Body of pancreas (tissue), 4 donors: ENCODE results near the gene IGF1R.

Experiments used
- POLR2A ChIP-seq, 3 donors: fragments of 450-650 bp; IDR thresholded peaks; one replicate each; pipeline ENCODE4 v1.6.1; 2016; ENCODE audit warnings: antibody characterized with exemption in 3 of 3, mild to moderate bottlenecking in 2 of 3
- TF ChIP-seq, protein P1 (sequence below), 7 experiments: fragments of 450-650 bp in 4 of 7; fragments of 200-600 bp in 3 of 7; sonication (generic) in 3 of 7; IDR thresholded peaks; one replicate each; pipeline ENCODE4 v1.5.1; 2016 to 2019; ENCODE audit warnings: antibody characterized with exemption in 7 of 7

DNA sequence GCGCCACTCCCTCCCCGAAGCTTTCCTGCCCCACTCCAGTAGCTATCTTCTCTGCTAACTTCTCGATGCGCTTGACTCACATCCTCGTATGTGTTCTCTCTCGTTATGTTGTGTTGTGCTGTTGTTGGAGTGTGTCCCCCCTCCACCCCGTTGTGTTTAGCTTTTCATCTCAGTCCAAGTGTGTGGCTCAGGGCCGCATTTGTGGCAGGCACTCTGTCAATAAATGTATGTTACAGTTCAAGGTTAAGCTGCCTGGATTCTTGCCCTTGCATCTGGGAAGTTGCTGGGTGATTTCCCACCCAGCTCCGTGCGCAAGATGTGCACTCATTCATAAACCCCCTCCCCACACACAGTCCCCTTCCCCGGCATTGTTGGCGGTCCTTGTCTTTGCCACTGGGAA is 287.4 kb downstream of the IGF1R start:
- TF ChIP-seq POLR2A (IDR thresholded peaks at IDR 0.05): no peak
- TF ChIP-seq, protein P1, sequence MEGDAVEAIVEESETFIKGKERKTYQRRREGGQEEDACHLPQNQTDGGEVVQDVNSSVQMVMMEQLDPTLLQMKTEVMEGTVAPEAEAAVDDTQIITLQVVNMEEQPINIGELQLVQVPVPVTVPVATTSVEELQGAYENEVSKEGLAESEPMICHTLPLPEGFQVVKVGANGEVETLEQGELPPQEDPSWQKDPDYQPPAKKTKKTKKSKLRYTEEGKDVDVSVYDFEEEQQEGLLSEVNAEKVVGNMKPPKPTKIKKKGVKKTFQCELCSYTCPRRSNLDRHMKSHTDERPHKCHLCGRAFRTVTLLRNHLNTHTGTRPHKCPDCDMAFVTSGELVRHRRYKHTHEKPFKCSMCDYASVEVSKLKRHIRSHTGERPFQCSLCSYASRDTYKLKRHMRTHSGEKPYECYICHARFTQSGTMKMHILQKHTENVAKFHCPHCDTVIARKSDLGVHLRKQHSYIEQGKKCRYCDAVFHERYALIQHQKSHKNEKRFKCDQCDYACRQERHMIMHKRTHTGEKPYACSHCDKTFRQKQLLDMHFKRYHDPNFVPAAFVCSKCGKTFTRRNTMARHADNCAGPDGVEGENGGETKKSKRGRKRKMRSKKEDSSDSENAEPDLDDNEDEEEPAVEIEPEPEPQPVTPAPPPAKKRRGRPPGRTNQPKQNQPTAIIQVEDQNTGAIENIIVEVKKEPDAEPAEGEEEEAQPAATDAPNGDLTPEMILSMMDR (IDR thresholded peaks at IDR 0.05): no peak
